HG02588 (cell line): ENCODE data around the gene ZNF346.
"Not testable (repeated sequence)": the region's sequence is repeated elsewhere in the genome, so short reads cannot be mapped to it uniquely, and the experiment has no call there.

Source experiments
- ATAC-seq: cut with Tn5 transposase; IDR thresholded peaks from one replicate; pipeline ENCODE4 v1.9.1; 2021; ENCODE audit warnings: mild to moderate bottlenecking, moderate library complexity; ENCODE audit not compliant: unreplicated experiment

ZNF346 gene

GRCh38 chr5:177022386-177023302, at the start of gene ZNF346:
Gene ZNF346, plus strand, starts transcription at chr5:177022696. Its CDS starts 43 bp downstream, at chr5:177022739.
- peak; percentile 85 for ATAC-seq

GRCh38 chr5:176979669-176980068, 42.8 kb upstream of the ZNF346 start:
- no peak for ATAC-seq

DNA sequence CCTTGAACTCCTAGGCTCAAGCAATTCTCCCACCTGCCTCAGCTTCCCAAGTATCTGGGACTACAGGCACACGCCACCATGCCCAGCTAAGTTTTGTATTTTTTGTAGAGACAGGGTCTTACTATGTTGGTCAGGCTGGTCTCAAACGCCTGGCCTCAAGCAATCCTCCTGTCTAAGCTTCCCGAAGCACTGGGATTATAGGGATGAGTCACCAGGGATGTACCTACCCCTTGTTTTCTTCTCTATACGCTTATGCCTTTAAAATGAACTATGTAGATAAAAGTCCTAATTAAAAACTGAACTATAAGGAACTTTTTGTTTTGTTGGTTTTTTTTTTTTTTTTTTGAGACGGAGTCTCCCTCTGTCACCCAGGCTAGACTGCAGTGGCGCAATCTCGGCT, 41.7 kb upstream of the ZNF346 start:
- ATAC-seq: no peak

DNA sequence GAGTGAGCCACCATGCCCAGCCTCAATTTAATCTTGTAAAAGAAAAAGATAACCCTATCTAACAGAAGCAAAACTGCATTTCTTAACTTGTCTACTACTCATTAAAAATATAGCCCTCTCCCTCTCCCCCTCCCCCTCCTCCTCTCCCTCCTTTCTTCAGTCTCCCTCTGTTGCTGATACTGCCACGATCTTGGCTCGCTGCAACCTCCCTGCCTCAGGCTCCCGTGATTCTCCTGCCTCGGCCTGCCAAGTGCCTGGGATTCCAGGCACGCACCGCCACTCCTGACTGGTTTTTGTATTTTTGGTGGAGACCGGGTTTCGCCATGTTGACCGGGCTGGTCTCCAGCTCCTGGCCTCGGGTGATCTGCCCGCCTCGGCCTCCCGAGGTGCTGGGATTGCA, 39.4 kb upstream of the ZNF346 start:
- not testable (repeated sequence) for ATAC-seq

DNA sequence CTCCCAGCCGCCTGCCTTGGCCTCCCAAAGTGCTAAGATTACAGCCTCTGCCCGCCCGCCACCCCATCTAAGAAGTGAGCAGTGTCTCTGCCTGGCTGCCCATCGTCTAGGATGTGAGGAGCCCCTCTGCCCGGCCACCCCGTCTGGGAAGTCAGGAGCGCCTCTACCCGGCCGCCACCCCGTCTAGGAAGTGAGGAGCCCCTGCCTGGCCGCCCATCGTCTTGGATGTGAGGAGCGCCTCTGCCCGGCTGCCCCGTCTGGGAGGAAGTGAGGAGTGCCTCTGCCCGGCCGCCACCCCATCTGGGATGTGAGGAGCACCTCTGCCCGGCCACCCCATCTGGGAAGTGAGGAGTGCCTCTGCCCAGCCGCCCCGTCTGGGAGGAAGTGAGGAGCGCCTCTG, 38.9 kb upstream of the ZNF346 start:
- not testable (repeated sequence) for ATAC-seq

GRCh38 chr5:176984176-176984575, 38.3 kb upstream of the ZNF346 start:
- not testable (repeated sequence) for ATAC-seq

GRCh38 chr5:176985516-176985915, 37.0 kb upstream of the ZNF346 start:
- ATAC-seq: no peak

- ATAC-seq: no peak
Measured at GRCh38 chr5:176986280-176986679, 36.2 kb upstream of the ZNF346 start.

DNA sequence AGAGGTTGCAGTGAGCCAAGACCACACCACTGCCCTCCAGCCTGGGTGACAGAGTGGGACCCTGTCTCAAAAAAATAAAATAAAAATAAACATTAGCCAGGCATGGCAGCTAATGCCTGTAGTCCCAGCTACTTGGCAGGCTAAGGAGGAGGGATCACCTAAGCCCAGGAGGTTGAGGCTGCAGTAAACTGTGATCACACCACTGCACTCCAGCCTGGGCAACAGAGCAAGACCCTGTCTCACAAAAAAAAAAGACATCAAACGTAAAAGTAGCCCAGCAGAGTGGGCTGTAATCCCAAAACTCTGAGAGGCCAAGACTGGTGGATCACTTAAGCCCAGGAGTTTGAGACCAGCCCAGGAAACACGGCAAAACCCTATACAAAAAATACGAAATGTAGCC, 34.9 kb upstream of the ZNF346 start:
- ATAC-seq: no peak

DNA sequence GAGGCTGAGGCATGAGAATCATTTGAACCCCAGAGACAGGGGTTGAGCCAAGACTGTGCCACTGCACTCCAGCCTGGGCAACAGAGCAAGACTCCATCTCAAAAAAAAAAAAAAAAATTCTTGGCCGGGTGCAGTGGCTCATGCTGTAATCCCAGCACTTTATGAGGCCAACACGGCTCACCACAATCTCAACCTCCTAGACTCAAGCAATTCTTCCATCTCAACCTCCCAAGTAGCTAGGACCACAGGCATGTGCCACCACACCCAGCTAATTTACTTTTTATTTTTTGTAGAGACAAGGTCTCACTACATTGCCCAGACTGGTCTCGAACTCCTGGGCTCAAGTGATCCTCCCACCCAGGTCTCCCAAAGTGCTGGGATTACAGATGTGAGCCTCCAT, 29.4 kb upstream of the ZNF346 start:
- not testable (repeated sequence) for ATAC-seq

GRCh38 chr5:176994460-176995121, 27.9 kb upstream of the ZNF346 start:
- no peak for ATAC-seq

DNA sequence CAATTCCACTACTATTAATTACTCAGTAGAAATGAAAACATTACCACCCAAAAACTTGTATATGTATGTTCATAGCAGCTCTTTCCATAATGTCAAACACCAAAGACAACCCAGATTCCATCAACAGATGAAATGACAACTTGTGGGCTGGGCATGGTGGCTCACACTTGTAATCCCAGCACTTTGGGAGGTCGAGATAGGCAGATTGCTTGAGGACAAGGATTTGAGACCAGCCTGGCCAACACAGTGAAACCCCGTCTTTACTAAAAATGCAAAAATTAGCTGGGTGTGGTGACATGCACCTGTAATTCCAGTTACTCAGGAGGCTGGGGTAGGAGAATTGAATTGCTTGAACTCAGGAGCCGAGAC, 27.4 kb upstream of the ZNF346 start:
- ATAC-seq: no peak

- no peak for ATAC-seq
Measured at GRCh38 chr5:176995896-176996767, 26.4 kb upstream of the ZNF346 start.

DNA sequence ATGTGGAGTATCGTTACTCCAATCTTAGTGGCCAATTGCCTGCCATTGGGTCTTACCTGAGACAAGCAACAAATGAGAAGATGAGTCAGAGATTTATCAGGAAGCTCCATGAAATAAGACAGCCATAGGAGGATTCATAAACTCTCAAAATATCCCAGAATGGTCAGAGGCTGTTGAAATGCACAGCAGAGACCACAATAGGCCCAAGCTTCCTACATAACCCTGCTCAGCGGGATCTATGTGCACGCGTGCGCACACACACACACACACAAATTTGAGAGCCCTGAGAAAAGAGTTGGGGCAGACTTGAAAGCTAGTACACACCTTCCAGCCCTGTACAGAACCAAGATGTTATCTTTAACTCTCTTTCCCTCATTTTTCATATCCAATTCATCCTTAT, 25.7 kb upstream of the ZNF346 start:
- ATAC-seq: no peak

DNA sequence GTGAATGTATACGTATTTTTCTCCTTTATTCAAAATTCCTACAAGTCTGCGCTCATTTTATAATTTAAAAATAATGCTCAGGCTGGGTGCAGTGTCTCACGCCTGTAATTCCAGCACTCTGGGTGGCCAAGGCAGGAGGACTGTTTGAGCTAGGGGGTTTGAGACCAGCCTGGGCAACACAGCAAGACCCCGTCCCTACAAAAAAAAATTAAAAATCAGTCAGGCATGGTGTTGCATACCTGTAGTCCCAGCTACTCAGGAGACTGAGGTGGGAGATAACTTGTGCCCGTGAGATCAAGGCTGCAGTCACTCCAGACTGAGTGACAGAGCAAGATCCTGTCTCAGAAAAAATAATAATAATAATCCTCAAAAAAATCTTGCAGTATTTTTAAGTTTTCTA, 23.7 kb upstream of the ZNF346 start:
- no peak for ATAC-seq

GRCh38 chr5:176999526-176999925, 23.0 kb upstream of the ZNF346 start:
- ATAC-seq: not testable (repeated sequence)

DNA sequence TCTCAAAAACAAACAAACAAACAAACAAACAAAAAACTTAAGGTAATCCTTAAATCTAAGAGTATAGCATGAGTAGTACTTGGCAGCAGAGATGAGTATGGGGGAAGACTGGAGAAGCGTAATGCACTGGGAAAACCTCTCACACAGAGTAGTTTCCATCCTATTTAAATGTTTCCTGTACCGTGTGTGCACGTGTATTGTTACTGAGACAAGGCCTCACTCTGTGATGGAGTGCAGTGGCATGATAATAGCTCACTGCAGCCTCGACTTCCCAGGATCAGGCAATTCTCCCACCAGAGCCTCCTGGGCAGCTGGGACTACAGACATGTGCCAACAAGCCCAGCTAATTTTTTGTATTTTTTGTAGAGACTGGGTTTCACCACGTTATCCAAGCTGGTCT, 18.8 kb upstream of the ZNF346 start:
- no peak for ATAC-seq

DNA sequence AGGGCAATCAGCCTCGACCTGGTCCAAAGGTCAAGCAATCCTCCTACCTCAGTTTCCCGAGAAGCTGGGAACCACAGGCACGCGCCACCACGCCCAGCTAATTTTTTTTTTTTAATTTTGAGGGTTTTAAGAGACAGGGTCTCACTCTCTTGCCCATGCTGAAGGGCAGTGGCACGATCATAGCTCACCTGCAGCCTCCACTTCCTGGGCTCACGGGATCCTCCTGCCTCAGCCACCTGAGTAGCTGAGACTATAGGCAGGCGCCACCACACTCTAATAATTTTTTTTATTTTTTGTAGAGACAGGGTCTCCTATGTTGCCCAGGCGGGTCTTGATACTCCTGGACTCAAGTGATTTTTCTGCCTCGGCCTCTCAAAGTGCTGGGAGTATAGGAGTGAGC, 17.5 kb upstream of the ZNF346 start:
- ATAC-seq: no peak

DNA sequence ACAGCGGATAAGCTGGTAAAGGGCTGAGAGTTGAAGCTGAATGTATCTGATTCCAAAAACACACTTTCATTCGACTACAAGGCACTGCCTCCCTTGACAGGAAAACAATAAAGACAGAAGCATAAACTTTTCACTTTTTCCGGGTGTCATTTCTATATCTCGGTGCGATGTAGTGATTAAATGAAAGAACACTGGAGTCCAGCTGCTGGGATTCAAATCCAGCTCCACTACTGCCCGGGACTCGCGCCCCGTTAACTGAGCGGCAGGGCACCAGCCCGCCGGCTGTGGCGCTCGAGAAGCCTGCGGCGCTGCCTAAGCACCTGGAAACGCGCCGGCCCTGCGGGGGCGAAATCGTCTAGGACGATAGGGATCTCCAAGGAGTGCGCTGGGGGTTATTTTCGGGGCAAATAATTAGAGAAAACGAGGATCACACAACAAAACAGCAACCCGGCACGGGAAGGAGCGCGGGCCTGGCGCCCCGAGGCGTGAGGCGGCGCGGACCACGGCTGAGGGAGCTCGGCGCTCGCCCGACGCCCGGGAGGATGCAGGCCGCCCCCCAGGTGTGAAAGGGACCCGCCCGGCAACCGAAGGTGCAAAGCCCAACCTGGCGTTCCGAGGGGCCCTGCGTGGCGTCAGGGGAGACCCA, 16.8 kb upstream of the ZNF346 start:
- ATAC-seq: peak; percentile 60

- peak; percentile 63 for ATAC-seq
Measured at GRCh38 chr5:177006265-177006972, 16.1 kb upstream of the ZNF346 start, which contains the start of gene UIMC1. Gene UIMC1, minus strand, starts transcription at chr5:177006779. Its CDS starts 24,164 bp downstream, at chr5:176982615.
